Limb (tissue), 2 donors: ENCODE results near the gene LRATD1.

ENCODE experiments used
- DNase-seq, 2 donors: peaks; one replicate each; pipeline ENCODE4 v3.0.0-alpha.2; 2016; ENCODE audit errors: extremely low spot score in 2 of 2

LRATD1 gene

GRCh38 chr2:14633461-14634181 lies 1.1 kb downstream of the LRATD1 start:
- peak in 1 of 2 donors; percentile 51 for DNase-seq

GRCh38 chr2:14634182-14634488 lies 1.6 kb downstream of the LRATD1 start:
- DNase-seq = no peak

DNA sequence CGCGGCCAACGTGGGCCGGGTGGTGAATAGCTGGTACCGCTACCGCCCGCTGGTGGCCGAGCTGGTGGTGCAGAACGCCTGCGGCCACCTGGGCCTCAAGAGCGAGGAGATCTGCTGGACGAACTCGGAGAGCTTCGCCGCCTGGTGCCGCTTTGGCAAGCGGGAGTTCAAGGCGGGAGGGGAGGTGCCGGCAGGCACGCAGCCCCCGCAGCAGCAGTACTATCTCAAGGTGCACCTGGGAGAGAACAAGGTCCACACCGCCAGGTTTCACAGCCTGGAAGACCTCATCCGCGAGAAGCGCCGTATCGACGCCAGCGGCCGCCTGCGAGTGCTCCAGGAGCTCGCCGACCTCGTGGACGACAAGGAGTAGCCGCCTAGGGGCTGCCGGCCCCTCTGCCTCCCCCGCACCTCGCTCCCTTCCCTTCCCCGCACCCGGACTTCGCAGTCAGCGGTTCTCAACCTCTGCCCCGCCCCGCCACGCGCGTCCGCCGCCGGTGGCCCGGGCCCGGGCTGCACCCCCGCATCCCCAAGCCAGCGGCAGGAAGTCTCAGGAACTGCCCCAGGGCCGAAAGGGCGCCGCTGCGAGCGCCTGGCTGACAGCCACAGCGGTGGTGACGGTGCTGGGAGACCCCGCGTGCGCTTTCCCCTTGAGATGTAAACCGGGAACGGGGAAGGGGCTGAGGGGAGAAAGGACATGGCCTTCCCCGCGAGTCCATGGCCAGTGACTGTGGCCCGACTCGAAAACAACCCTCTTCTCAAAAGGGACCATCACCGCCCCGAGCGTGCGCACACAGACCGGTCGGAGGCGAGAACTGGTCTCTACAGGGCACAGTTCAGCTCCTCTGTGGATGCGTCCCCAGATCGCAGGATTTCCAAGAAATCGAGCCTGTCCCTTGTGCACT lies 2.2 kb downstream of the LRATD1 start:
- peak; percentile 61 to 89 for DNase-seq

- DNase-seq = peak; percentile 60 to 85
Observed at GRCh38 chr2:14635391-14635871, 2.9 kb downstream of the LRATD1 start.

DNA sequence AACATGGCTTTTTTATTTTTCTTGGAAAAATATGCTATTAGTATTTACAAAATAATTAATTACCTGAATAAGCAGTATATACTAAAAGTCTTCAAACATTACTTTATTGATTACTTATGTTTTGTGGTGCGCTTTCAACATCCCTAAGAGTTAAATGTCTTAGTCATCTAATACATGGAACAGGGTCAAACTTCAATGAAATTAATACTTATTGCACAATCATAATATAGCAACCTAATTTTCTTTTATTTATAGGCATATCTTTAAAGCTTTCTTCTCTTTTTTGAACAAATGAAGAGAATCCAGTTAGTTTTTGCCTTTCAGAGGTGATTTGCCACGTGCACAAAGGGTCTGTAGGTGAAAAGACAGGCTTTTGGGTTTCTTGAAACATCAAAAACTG lies 6.0 kb downstream of the LRATD1 start:
- no peak for DNase-seq

GRCh38 chr2:14641116-14641515 lies 8.6 kb downstream of the LRATD1 start:
- no peak for DNase-seq

- DNase-seq = no peak
Observed at GRCh38 chr2:14642499-14642898, 10.0 kb downstream of the LRATD1 start.

DNA sequence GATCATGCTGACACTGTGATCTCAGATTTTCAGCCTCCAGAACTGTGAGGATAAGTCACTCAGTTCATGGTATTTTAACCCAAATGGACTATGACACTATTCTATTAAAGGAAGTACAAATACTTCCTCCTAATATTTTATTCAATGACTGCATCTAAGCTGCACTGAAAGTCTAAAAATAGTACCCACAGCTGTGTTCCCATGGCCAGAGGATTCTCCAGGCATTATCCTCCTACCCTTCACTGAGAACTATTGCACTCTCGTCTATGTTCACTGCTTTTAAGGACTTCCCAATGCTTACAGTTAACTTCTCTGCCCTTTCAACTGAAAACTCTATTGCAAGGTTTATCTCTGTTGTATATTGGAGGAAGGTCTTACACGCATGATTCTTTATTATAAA lies 15.2 kb downstream of the LRATD1 start:
- peak in 1 of 2 donors; percentile 55 for DNase-seq

DNA sequence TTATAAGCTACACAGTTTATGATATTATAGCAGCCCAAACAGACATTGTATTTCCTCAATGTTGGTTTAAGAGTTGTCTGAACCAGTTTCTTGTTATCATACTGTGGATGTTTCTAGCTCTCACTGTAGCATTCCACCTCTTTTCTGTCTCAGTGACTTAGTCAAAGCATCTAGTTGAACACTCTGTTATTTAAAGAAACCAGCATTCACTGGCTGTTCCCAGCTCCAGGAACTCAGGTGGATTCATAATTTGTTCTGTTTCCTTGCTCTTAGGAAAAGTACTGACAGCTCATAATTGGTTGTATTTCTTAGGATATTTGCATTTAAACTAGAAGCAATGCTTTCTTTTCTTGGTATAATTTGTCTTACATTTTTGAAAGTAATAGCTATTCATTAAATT lies 17.5 kb downstream of the LRATD1 start:
- no peak for DNase-seq

DNA sequence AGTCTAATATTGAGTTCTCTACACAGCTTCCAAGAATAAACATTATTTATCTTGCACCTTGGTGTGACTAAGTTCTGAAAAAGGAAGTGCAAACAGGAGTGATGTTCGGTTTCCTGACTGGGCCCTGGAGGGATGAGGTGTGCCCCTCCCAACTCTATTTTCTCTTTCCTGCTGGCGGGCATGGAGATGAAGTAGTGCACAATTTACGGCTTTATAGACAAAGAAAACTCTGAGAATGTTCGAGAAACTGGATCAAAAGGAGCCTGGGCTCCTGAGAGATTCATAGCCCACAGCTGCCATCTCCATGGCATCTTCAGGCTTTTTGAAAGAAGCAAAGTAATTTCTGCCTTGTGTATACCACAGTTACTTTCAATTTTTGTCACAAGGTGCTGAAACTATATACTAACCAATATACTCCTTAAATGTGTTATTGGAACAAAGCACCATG lies 22.3 kb downstream of the LRATD1 start:
- DNase-seq = no peak

DNA sequence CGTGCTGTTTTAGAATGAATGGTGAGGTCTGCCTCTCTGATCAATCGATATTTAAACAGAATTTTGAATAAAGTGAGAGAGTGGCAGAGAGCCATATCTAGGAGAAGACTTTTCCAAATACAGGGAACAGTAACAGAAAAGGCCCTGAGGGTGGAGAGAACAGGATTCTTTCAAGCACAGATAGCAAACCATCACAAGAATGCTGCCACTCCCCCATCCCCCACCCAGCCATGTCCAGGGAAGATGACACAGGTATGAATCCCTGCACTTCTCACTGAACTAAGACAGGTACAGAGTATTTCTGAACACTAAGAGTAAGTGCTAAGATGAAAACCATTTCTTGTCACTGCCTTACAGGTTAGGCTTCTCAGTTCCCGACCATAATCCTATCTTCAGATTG lies 23.6 kb downstream of the LRATD1 start:
- DNase-seq = no peak

- DNase-seq = no peak
Observed at GRCh38 chr2:14661163-14661562, 28.6 kb downstream of the LRATD1 start.

DNA sequence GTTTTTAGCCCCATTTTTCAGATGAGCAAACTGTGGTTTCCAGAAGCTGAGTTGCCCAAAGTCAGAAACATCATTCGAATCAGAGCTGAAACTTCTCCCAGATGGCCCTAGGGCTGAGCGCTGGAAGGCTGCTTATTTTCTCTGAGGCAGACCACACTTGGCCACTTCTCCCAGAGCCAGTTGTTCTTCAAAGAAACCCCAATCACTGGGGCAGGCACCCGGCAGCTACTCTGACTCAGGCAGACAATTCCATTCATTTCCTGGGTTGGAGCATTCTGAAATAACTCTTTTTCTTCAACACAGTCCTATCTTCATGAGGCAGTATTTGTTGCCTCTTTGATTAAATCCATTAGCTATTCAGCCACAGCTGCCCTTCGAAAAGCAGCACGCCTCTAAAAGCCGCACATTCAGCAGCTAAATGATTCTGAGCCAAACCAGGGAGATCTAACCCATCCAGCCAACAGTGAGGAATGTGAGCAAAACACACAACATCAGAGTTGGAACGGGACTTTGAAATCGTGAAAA lies 40.9 kb downstream of the LRATD1 start:
- no peak for DNase-seq

DNA sequence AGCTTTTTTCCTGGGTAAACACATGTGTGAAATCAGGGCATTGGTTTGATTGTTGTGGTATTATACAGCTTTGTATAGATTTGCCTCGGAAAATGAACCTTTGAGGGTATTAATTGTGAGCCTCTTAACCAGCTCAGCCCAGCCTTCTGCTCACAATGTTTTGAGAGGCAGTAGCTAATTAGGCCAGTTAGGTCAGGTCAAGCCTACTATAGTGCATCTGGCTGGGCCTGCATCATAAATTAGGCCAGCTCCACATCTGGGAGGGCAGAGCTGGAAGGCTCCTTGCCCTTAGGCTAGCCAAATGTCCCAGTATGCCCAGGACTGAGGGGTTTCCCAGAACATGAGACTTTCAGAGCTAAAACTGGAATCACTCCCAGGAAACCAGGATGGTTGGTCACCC lies 43.0 kb downstream of the LRATD1 start:
- no peak for DNase-seq

GRCh38 chr2:14676371-14676770 lies 43.9 kb downstream of the LRATD1 start:
- DNase-seq = no peak

DNA sequence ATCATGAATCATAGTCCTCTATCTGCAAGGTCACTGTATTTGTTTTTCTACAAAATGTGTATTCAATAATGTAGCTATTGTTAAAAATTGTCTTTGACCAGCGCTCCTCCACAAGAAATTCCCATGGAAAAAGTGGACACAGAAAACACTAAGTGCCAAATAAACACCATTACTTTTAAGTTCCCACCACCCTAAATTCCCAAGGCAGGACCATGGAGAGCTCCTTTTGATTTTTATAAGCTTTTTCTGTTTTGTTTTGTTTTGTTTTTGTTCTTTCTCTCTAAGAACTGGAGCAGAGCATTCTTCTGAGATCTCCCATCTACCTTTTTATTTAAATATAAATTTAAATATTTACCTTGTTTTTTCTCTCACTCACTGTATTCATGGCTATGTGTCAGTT lies 44.5 kb downstream of the LRATD1 start:
- no peak for DNase-seq

DNA sequence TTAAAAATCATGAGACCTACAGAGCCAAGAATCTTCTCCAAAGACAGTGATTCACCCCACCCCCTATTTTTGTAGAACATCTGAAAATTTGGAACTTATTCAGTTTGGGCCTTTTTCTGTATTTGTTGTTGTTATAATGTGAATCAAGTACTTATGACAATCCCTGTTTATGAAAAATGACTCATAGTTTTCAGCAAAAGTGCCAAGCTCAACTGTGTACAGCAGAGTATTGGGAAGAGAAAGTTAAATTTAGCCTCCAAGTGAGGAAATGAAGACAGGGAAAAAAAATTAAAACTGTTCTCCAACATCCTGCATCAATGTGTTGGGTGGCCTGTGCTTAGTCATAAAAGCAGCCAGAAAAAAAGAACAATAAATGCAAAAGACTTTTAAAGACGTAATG lies 46.2 kb downstream of the LRATD1 start:
- DNase-seq = no peak

DNA sequence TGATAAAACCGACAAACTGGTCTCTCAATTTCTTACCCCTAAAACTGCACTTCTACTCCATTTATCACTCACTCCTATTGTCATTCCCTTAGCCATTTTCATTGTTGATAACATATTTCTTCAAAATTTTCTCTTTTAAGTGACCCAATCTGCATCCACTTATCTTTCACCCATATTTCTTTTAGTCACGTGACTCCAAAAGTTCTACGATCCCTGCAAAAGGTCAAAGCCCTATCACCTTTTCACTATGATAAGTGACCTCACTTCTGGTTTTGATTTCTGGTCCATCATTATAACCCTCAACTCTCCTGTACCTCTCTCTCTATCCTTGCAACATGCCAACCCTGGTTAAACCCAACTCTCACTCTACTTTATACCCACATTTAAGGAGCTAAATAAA lies 49.1 kb downstream of the LRATD1 start:
- no peak for DNase-seq
